PC-3 (cell line): ENCODE results near the gene PIGK. TPM values are rescaled to one million over a fixed set of nuclear protein-coding genes. Genes with fewer than 3 reads are reported as not detected.
A peak's percentile ranks its signal among the peaks of the same experiment; 100 is the strongest.

ENCODE experiments used
- ATAC-seq: fragments of 200-7000 bp; cut with Tn5 transposase; 2 replicates; pipeline ENCODE4 v1.9.1; 2020; ENCODE audit warnings: mild to moderate bottlenecking, moderate library complexity
- BruUV-seq: library from RNA; stranded (reverse); fragments of 400-500 nt; replicated peaks from 2 replicates; lab custom pipeline; 2021; lab: Mats Ljungman, UMichigan
- CTCF ChIA-PET: fragments of 300-600 bp; sonication (Branson Sonifier 250); formaldehyde crosslinking; loops from one replicate; lab custom pipeline; 2022; ENCODE audit warnings: antibody characterized with exemption; lab: Charles Lee
- POLR2A ChIA-PET: fragments of 300-600 bp; sonication (Branson Sonifier 250); formaldehyde crosslinking; loops from one replicate; lab custom pipeline; 2022; ENCODE audit warnings: antibody characterized with exemption; ENCODE audit not compliant: unreplicated experiment; lab: Charles Lee
- DNase-seq: peaks from one replicate; pipeline ENCODE4 v3.0.0-alpha.2; 2015
- H2AFZ ChIP-seq: fragments of 300-600 bp; sonication (generic); 2 replicates; pipeline ENCODE4 v1.6.0; 2016; ENCODE audit warnings: antibody characterized with exemption, low read length
- H3F3A ChIP-seq: fragments of 300-600 bp; sonication (generic); one replicate; pipeline ENCODE4 v1.6.0; 2017; ENCODE audit warnings: antibody characterized with exemption, low read length, control low read depth, mild to moderate bottlenecking; ENCODE audit not compliant: unreplicated experiment
- H3K27ac ChIP-seq: fragments of 300-600 bp; sonication (generic); 2 replicates; pipeline ENCODE4 v1.5.1; 2016; ENCODE audit warnings: mild to moderate bottlenecking, low read length
- H3K27me3 ChIP-seq: fragments of 300-600 bp; sonication (generic); 2 replicates; pipeline ENCODE4 v1.6.1; 2016; ENCODE audit warnings: low read length, mixed read lengths
- H3K36me3 ChIP-seq: fragments of 300-600 bp; sonication (generic); 2 replicates; pipeline ENCODE4 v1.6.1; 2016; ENCODE audit warnings: low read depth, mixed run types, low read length, mixed read lengths
- H3K4me1 ChIP-seq: fragments of 300-600 bp; sonication (generic); 2 replicates; pipeline ENCODE4 v1.5.1; 2016; ENCODE audit warnings: low read length; ENCODE audit not compliant: insufficient read depth
- H3K4me2 ChIP-seq: fragments of 300-600 bp; sonication (generic); 2 replicates; pipeline ENCODE4 v1.6.0; 2016; ENCODE audit warnings: low read length
- H3K4me3 ChIP-seq: fragments of 300-600 bp; sonication (generic); 2 replicates; pipeline ENCODE4 v1.5.1; 2016; ENCODE audit warnings: mild to moderate bottlenecking, low read length, mixed read lengths
- H3K79me2 ChIP-seq: fragments of 300-600 bp; sonication (generic); 2 replicates; pipeline ENCODE4 v1.6.1; 2017; ENCODE audit warnings: low read length, mixed read lengths
- H3K9ac ChIP-seq: fragments of 300-600 bp; sonication (generic); 2 replicates; pipeline ENCODE4 v1.6.0; 2016; ENCODE audit warnings: mild to moderate bottlenecking, low read length
- H3K9me2 ChIP-seq: fragments of 300-600 bp; sonication (generic); replicated peaks from 2 replicates; pipeline ENCODE4 v1.6.1; 2016; ENCODE audit warnings: mixed run types, low read length, mixed read lengths
- H3K9me3 ChIP-seq: fragments of 300-600 bp; sonication (generic); 2 replicates; pipeline ENCODE4 v1.6.1; 2016; ENCODE audit warnings: low read length, mixed read lengths
- H4K20me1 ChIP-seq: fragments of 300-600 bp; sonication (generic); 2 replicates; pipeline ENCODE4 v1.6.1; 2016; ENCODE audit warnings: low read length, mixed read lengths
- EZH2 ChIP-seq: fragments of 300-600 bp; sonication (generic); IDR thresholded peaks from one replicate; pipeline ENCODE4 v1.6.1; 2017; ENCODE audit warnings: antibody characterized with exemption, mild to moderate bottlenecking, low read length; ENCODE audit not compliant: unreplicated experiment
- EZH2phosphoT487 ChIP-seq: fragments of 300-600 bp; sonication (generic); IDR thresholded peaks from 2 replicates; pipeline ENCODE4 v1.6.1; 2018; ENCODE audit warnings: mild to moderate bottlenecking, antibody characterized with exemption, low read length, borderline replicate concordance
- intact Hi-C: fragments of 100-400 bp; cut with micrococcal nuclease; formaldehyde crosslinking; loops from 2 replicates; pipeline ENCODE4 v1.9.0; 2023
- total RNA-seq: library from RNA; depleted of rRNA; stranded (reverse); fragments of >200 nt; gene quantifications from 2 replicates; pipeline ENCODE4 v1.2.3, GENCODE V29; 2014
- TF ChIP-seq, protein P1 (sequence below): fragments of 300-600 bp; sonication (generic); conservative IDR thresholded peaks from 2 replicates; pipeline ENCODE4 v1.5.1; 2017; ENCODE audit warnings: antibody characterized with exemption, low read depth, mild to moderate bottlenecking, low read length

Gene PIGK
- total RNA-seq, 1 experiment from 2014 or later, result 24.8 TPM

DNA sequence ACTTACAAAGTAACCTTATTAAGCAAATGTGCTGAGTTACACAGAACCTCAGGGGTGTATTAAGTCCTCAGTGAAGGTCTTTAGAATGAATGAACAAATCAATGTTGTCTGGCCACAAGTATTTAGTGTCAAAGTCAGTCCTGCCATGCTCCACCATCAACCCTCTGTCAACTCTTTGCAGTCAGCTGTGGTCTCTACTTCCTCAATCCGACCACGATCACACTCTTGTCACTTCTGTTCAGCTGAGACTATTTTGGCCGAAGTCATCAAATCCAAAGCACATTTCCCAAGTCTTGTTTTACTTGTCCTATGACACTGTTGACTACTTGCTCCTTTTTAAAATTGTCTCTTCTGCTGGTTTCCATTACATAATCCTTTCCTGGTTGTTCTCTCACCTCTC, 178.4 kb downstream of the PIGK start:
- Histone ChIP-seq H3K9me3 (no peaks in the 10 kb centered on the region), H3K4me3 (no peak overlapping the region), H3F3A (no peaks in the 10 kb centered on the region), H3K36me3 (no peaks in the 10 kb centered on the region), H3K79me2 (no peaks in the 10 kb centered on the region), H3K27me3 (no peaks in the 10 kb centered on the region), H3K9ac (no peak overlapping the region), H3K4me2 (no peak overlapping the region), H3K27ac (no peak overlapping the region), H2AFZ (no peak overlapping the region), H4K20me1 (no peaks in the 10 kb centered on the region), H3K9me2 (no peaks in the 10 kb centered on the region), H3K4me1 (peaks cover 22% of the 10 kb centered on the region)
- no TSS peak for BruUV-seq
- TF ChIP-seq, protein P1, sequence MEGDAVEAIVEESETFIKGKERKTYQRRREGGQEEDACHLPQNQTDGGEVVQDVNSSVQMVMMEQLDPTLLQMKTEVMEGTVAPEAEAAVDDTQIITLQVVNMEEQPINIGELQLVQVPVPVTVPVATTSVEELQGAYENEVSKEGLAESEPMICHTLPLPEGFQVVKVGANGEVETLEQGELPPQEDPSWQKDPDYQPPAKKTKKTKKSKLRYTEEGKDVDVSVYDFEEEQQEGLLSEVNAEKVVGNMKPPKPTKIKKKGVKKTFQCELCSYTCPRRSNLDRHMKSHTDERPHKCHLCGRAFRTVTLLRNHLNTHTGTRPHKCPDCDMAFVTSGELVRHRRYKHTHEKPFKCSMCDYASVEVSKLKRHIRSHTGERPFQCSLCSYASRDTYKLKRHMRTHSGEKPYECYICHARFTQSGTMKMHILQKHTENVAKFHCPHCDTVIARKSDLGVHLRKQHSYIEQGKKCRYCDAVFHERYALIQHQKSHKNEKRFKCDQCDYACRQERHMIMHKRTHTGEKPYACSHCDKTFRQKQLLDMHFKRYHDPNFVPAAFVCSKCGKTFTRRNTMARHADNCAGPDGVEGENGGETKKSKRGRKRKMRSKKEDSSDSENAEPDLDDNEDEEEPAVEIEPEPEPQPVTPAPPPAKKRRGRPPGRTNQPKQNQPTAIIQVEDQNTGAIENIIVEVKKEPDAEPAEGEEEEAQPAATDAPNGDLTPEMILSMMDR, result no peak
- TF ChIP-seq EZH2 (no peak), EZH2phosphoT487 (no peak)
- intact Hi-C loops, result loop anchor here (2.0 kb wide), 1 partner anchor 16 kb away; no protein-coding TSS in a partner anchor
- ChIA-PET POLR2A (no interaction called here), CTCF (no interaction called here)
- ATAC-seq (no peak), DNase-seq (no peak)

DNA sequence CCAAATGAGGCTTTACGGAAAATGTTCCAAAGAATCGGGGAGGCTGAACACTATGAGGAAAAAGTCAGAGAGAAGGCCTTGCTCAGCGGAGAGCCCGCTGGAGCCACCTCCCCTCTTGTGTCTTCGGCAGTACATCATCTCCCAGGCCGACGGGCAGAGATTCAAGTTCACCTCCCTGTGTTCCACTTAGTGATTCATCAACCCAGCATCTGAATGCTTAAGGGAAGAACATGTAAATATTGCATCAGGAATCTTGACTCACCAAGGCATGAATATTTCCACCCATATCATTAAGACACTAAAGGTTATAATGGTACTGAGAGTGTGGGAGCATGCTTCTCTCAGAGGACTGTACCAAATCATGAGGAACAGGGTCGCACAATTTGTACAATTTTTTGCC, 179.5 kb downstream of the PIGK start:
- H3K4me1 ChIP-seq, result peaks cover 19% of the 10 kb centered on the region
- no peaks in the 10 kb centered on the region for H3K79me2 ChIP-seq
- ATAC-seq, result peak; percentile 94
- peak overlapping the region; percentile 21; the same call in 1 of the 2 replicates for H2AFZ ChIP-seq
- peak overlapping the region; percentile 62 for H3K27ac ChIP-seq
- intact Hi-C loops, result loop anchor here (2.0 kb wide), 3 partner anchors 17 to 61 kb away; no protein-coding TSS in a partner anchor
- no peak overlapping the region for H3K4me3 ChIP-seq
- no peaks in the 10 kb centered on the region for H4K20me1 ChIP-seq
- H3K27me3 ChIP-seq, result no peaks in the 10 kb centered on the region
- ChIA-PET POLR2A (no interaction called here), CTCF (no interaction called here)
- H3K36me3 ChIP-seq, result no peaks in the 10 kb centered on the region
- BruUV-seq, result no TSS peak
- TF ChIP-seq EZH2phosphoT487, result no peak
- TF ChIP-seq, protein P1, result no peak
- TF ChIP-seq EZH2, result no peak
- H3F3A ChIP-seq, result no peaks in the 10 kb centered on the region
- no peak overlapping the region for H3K9ac ChIP-seq
- DNase-seq, result peak; percentile 97
- H3K9me3 ChIP-seq, result no peaks in the 10 kb centered on the region
- no peaks in the 10 kb centered on the region for H3K9me2 ChIP-seq
- peak overlapping the region; percentile 32 for H3K4me2 ChIP-seq

DNA sequence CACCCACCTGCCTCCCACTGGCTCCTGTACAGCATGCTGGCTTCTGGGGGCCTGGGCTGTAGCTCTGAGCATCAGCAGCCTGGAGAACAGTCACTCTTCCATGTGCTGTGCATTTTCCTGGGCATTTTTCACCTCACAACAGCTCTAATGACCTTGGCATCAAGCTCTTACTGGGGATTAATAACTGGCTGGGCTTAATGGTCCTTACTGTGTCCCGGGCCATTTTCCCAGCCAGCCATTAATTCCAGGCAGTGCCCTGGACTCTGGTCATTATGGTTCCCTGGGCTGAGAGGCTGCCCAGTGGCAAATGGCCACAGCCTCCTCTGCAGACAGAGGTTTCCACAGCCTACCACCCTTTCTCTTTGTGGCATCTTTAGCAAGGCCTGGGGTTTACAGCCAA, 180.1 kb downstream of the PIGK start:
- Histone ChIP-seq H3K27ac (no peak overlapping the region), H4K20me1 (no peaks in the 10 kb centered on the region), H3F3A (no peaks in the 10 kb centered on the region), H2AFZ (no peak overlapping the region), H3K9ac (no peak overlapping the region), H3K27me3 (no peaks in the 10 kb centered on the region), H3K4me2 (peak overlapping the region; percentile 24), H3K9me2 (no peaks in the 10 kb centered on the region), H3K4me3 (no peak overlapping the region), H3K4me1 (peaks cover 17% of the 10 kb centered on the region), H3K36me3 (no peaks in the 10 kb centered on the region), H3K9me3 (no peaks in the 10 kb centered on the region), H3K79me2 (no peaks in the 10 kb centered on the region)
- DNase-seq (no peak), ATAC-seq (no peak)
- ChIA-PET POLR2A (no interaction called here), CTCF (no interaction called here)
- intact Hi-C loops, result loop anchor here (2.0 kb wide), 2 partner anchors 40 to 62 kb away; no protein-coding TSS in a partner anchor
- BruUV-seq, result no TSS peak
- TF ChIP-seq EZH2 (no peak), EZH2phosphoT487 (no peak)
- TF ChIP-seq, protein P1, result no peak
